Mammary epithelial cell (primary cell): ENCODE results near the gene OR9A2.

Source experiments
- EZH2 ChIP-seq: IDR thresholded peaks from 2 replicates; pipeline ENCODE4 v1.6.1; 2012; ENCODE audit warnings: low read length, inconsistent platforms, borderline replicate concordance
- TF ChIP-seq, protein P1 (sequence below), 2 donors: IDR thresholded peaks in 1 of 2; conservative IDR thresholded peaks in 1 of 2; 2 replicates each; pipeline ENCODE4 v1.5.1; 2011 to 2012; ENCODE audit warnings: inconsistent platforms in 2 of 2, low read length in 2 of 2, mild to moderate bottlenecking in 2 of 2, control low read depth in 1 of 2, low read depth in 1 of 2; ENCODE audit not compliant: insufficient read depth in 1 of 2; ENCODE audit errors: extremely low read depth in 1 of 2

DNA sequence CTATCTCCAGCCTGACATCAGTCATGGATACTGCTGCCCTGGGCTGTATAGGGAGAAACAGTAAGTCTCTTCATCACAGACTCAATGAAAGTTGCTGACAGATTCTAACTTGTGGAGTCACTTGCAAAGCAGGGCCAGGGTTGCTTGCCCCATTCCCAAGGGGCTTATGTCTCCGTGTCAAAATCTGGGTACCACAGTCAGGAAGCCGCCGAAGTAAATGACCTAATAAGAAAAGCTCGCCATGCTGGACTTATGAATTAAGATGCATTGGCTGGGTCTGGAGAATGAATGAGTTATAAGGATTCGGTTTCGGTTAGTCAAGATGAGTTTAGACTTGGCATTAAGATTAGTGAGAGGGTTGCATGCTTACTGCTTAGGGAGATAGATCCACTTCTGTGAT, 14.4 kb upstream of the OR9A2 start:
- no peak for TF ChIP-seq EZH2
- TF ChIP-seq, protein P1, sequence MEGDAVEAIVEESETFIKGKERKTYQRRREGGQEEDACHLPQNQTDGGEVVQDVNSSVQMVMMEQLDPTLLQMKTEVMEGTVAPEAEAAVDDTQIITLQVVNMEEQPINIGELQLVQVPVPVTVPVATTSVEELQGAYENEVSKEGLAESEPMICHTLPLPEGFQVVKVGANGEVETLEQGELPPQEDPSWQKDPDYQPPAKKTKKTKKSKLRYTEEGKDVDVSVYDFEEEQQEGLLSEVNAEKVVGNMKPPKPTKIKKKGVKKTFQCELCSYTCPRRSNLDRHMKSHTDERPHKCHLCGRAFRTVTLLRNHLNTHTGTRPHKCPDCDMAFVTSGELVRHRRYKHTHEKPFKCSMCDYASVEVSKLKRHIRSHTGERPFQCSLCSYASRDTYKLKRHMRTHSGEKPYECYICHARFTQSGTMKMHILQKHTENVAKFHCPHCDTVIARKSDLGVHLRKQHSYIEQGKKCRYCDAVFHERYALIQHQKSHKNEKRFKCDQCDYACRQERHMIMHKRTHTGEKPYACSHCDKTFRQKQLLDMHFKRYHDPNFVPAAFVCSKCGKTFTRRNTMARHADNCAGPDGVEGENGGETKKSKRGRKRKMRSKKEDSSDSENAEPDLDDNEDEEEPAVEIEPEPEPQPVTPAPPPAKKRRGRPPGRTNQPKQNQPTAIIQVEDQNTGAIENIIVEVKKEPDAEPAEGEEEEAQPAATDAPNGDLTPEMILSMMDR (conservative IDR thresholded peaks at IDR 0.05 in 1 of 2, IDR thresholded peaks at IDR 0.05 in 1 of 2; ENCODE audit: extremely low read depth in 1 of 2, insufficient read depth in 1 of 2, low read depth in 1 of 2, low read length in 2 of 2): no peak
